Spleen (tissue), 11 donors: ENCODE results near the gene MAP3K5. TPM values are rescaled to one million over a fixed set of nuclear protein-coding genes. Genes with fewer than 3 reads are reported as not detected.

Experiments
- DNase-seq: peaks from one replicate; pipeline ENCODE4 v3.0.0-alpha.2; 2020
- H3K27ac ChIP-seq, 8 donors: fragments of 200-600 bp; sonication (generic) in 7 of 8; 1 replicate in 4 of 8; 2 replicates in 4 of 8; pipeline versions ENCODE4 v1.5.0 to v1.8.0; 2016 to 2021; ENCODE audit warnings: inconsistent platforms in 4 of 8, mild to moderate bottlenecking in 4 of 8, moderate library complexity in 1 of 8
- H3K27me3 ChIP-seq, 7 donors: fragments of 200-600 bp; sonication (generic) in 6 of 7; replicated peaks in 1 of 7; 1 replicate in 4 of 7; 2 replicates in 3 of 7; pipeline versions ENCODE4 v1.5.0 to v1.8.0; 2016 to 2021; ENCODE audit warnings: inconsistent platforms in 3 of 7, mild to moderate bottlenecking in 1 of 7
- H3K36me3 ChIP-seq, 6 donors: fragments of 200-600 bp; sonication (generic) in 5 of 6; 1 replicate in 4 of 6; 2 replicates in 2 of 6; pipeline versions ENCODE4 v1.5.0 to v1.8.0; 2016 to 2021; ENCODE audit warnings: inconsistent platforms in 2 of 6
- H3K4me1 ChIP-seq, 6 donors: fragments of 200-600 bp; sonication (generic) in 5 of 6; 1 replicate in 3 of 6; 2 replicates in 3 of 6; pipeline versions ENCODE4 v1.5.0 to v1.8.0; 2016 to 2021; ENCODE audit warnings: inconsistent platforms in 3 of 6
- H3K4me3 ChIP-seq, 8 donors: fragments of 200-600 bp; sonication (generic) in 7 of 8; 1 replicate in 4 of 8; 2 replicates in 4 of 8; pipeline versions ENCODE4 v1.5.0 to v1.8.0; 2016 to 2021; ENCODE audit warnings: inconsistent platforms in 4 of 8, mild to moderate bottlenecking in 4 of 8, moderate library complexity in 2 of 8
- H3K9me3 ChIP-seq, 8 donors: fragments of 200-600 bp; sonication (generic) in 7 of 8; 1 replicate in 4 of 8; 2 replicates in 4 of 8; pipeline versions ENCODE4 v1.5.0 to v1.8.0; 2016 to 2021; ENCODE audit warnings: inconsistent platforms in 4 of 8
- POLR2A ChIP-seq, 3 donors: fragments of 450-650 bp; IDR thresholded peaks; one replicate each; pipeline ENCODE4 v1.5.1; 2017; ENCODE audit warnings: antibody characterized with exemption in 3 of 3, mild to moderate bottlenecking in 1 of 3
- POLR2AphosphoS5 ChIP-seq, 3 donors: sonication (generic); formaldehyde crosslinking; IDR thresholded peaks; one replicate each; pipeline ENCODE4 v1.5.1; 2017; ENCODE audit warnings: antibody characterized with exemption in 3 of 3
- WGBS, 5 donors: extraction: QIAGEN DNeasy Blood & Tissue Kit in 3 of 5; methylation state at CpG; one replicate each; pipeline versions ENCODE4 v1.1.5 to v1.1.7; 2013 to 2018; 5-methylcytosine and 5-hydroxymethylcytosine counted together
- intact Hi-C: fragments of 100-400 bp; cut with DNase I; formaldehyde crosslinking; loops from one replicate; pipeline ENCODE4 v1.15.0; 2023; ENCODE audit warnings: low total_unique reads
- polyA plus RNA-seq, 3 donors: library from polyadenylated mRNA; stranded (reverse); fragments of 200-250 nt; gene quantifications; one replicate each; pipeline ENCODE4 v1.2.1, GENCODE V29; 2013
- total RNA-seq, 7 donors: library from RNA; depleted of rRNA in 3 of 7; stranded (reverse); fragments of >200 nt in 3 of 7; fragmentation: NEBNext Ultra II Directional in 4 of 7; extraction: Animal tissue kit (Norgen Biotek cat#: 25700) in 4 of 7; gene quantifications; one replicate each; pipeline versions ENCODE4 v1.1.0 to v1.2.1, GENCODE V29; 2016 to 2021
- TF ChIP-seq, protein P1 (sequence below), 11 experiments: fragments of 200-600 bp in 7 of 11; fragments of 450-650 bp in 4 of 11; sonication (generic) in 4 of 11; IDR thresholded peaks in 8 of 11; conservative IDR thresholded peaks in 3 of 11; 1 replicate in 7 of 11; 2 replicates in 4 of 11; pipeline versions ENCODE4 v1.4.0 to v1.8.0; 2016 to 2021; ENCODE audit warnings: antibody characterized with exemption in 11 of 11, inconsistent platforms in 4 of 11, mild to moderate bottlenecking in 1 of 11
- donor health status: healthy with polysubstance abuse.
- donor health status: DM: no; HTN: no; CAD: no; lungs with moderate emphysema.
- donor health status: DM: no; HTN: no; CAD: no.
- donor health status: Bipolar disorder and iron deficiency.
- donor health status: healthy.
- donor health status: DM: no; HTN: no; CAD: no.
- donor health status: DM: yes; HTN: yes; CAD: no.

MAP3K5 gene
- total and polyA plus RNA-seq, 10 donors: 7.2 to 55.0 (median 33.2) TPM

DNA sequence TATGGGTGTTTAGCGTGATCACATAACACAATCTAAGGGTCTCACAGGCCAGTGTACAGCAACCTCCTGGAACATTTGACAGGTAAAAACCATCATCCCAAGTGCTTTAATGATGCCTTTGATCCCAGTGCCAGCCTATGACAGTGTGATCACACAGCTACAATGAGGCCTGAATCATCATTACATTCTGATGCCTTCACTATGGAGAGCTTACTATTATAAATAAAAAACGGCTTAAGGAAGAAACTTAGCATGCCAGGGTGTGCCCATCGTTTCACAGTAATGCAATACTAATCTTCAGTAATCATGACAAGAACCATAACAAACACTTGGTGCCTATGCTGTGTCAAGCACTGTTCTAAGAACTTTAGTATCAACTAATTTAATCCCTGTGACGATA, 253.4 kb downstream of the MAP3K5 start:
- DNase-seq: no peak
- Histone ChIP-seq H3K27me3 (peaks cover 0 to 4% (median 0%) of the 10 kb centered on the region in 7 donors), H3K27ac (no peak overlapping the region), H3K4me3 (no peak overlapping the region), H3K4me1 (no peaks in the 10 kb centered on the region), H3K9me3 (no peaks in the 10 kb centered on the region), H3K36me3 (no peaks in the 10 kb centered on the region)
- WGBS, 5 donors: 86 to 94% (median 91%) methylated on average over 4 of the region's 4 CpGs
- no peak for TF ChIP-seq POLR2A (IDR thresholded peaks at IDR 0.05)
- TF ChIP-seq, protein P1, sequence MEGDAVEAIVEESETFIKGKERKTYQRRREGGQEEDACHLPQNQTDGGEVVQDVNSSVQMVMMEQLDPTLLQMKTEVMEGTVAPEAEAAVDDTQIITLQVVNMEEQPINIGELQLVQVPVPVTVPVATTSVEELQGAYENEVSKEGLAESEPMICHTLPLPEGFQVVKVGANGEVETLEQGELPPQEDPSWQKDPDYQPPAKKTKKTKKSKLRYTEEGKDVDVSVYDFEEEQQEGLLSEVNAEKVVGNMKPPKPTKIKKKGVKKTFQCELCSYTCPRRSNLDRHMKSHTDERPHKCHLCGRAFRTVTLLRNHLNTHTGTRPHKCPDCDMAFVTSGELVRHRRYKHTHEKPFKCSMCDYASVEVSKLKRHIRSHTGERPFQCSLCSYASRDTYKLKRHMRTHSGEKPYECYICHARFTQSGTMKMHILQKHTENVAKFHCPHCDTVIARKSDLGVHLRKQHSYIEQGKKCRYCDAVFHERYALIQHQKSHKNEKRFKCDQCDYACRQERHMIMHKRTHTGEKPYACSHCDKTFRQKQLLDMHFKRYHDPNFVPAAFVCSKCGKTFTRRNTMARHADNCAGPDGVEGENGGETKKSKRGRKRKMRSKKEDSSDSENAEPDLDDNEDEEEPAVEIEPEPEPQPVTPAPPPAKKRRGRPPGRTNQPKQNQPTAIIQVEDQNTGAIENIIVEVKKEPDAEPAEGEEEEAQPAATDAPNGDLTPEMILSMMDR (IDR thresholded peaks at IDR 0.05 in 8 of 11, conservative IDR thresholded peaks at IDR 0.05 in 3 of 11): no peak
- TF ChIP-seq POLR2AphosphoS5 (IDR thresholded peaks at IDR 0.05): no peak
- intact Hi-C loops: no loop called here

GRCh38 chr6:136535880-136536650, 256.2 kb downstream of the MAP3K5 start:
- no peak for DNase-seq
- TF ChIP-seq POLR2AphosphoS5 (IDR thresholded peaks at IDR 0.05) (no peak), POLR2A (IDR thresholded peaks at IDR 0.05) (no peak)
- TF ChIP-seq, protein P1 (IDR thresholded peaks at IDR 0.05 in 8 of 11, conservative IDR thresholded peaks at IDR 0.05 in 3 of 11): no peak
- H3K9me3 ChIP-seq: no peaks in the 10 kb centered on the region
- H3K4me1 ChIP-seq: no peaks in the 10 kb centered on the region
- WGBS, 5 donors: 87 to 90% (median 90%) methylated on average over 8 of the region's 8 CpGs
- H3K36me3 ChIP-seq: no peaks in the 10 kb centered on the region
- no peak overlapping the region for H3K27ac ChIP-seq
- intact Hi-C loops: no loop called here
- H3K27me3 ChIP-seq: no peaks in the 10 kb centered on the region
- no peak overlapping the region for H3K4me3 ChIP-seq

DNA sequence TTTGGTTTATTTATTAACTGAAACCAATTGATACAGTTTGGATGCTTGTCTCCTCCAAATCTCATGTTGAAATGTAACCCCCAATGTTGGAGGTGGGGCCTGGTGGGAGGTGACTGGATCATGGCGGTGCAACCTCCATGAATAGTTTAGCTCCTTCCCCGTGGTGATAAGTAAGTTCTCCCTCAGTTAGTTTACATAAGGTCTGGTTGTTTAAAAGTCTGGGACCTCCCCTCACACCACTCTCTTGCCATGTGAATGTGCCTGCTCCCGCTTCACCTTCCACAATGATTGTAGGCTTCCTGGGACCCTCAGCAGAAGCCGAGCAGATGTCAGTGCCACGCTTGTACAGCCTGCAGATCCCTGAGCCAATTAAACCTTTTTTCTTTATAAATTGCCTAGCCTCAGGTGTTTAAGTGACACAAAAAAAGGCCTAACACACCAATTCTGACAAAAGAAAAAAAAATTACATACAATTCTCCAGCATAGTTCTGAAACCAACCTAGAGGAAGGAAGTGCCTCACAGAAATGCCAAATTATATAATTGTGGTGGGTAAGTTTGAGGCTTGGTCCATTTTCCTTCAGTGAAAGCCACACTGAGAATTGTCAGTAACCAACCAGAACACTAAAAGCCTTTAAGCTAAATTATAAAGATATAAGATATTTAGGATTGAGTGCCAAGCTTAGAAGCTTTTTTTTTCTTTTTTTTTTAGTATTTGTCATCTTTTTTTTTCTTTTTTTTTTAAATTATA, 257.1 kb downstream of the MAP3K5 start:
- WGBS, 5 donors: 60 to 64% (median 62%) methylated on average over 5 of the region's 5 CpGs
- H3K4me1 ChIP-seq: no peaks in the 10 kb centered on the region
- no peaks in the 10 kb centered on the region for H3K27me3 ChIP-seq
- no peaks in the 10 kb centered on the region for H3K9me3 ChIP-seq
- TF ChIP-seq POLR2A (IDR thresholded peaks at IDR 0.05) (no peak), POLR2AphosphoS5 (IDR thresholded peaks at IDR 0.05) (no peak)
- TF ChIP-seq, protein P1 (IDR thresholded peaks at IDR 0.05 in 8 of 11, conservative IDR thresholded peaks at IDR 0.05 in 3 of 11): no peak
- no peak overlapping the region for H3K4me3 ChIP-seq
- intact Hi-C loops: no loop called here
- no peak overlapping the region for H3K27ac ChIP-seq
- no peak for DNase-seq
- H3K36me3 ChIP-seq: no peaks in the 10 kb centered on the region

DNA sequence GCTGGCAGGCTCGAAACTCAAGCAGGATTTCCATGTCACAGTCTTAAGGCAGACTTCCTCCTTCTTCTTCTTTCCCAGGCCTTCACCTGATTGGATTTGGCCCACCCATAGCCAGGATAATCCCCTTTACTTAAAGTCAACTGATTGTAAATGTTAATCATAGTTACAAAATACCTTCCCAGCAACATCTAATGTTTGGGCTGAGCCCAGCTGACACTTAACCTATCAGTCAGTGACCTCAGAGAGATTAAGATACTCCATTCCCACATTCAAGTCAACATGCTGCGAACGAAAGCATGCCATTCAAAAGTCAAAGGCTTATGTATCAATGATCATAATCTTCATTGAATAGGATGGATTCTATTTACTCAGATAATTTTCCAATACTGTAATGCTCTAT, 258.0 kb downstream of the MAP3K5 start:
- WGBS, 5 donors: 89 to 97% (median 92%) methylated on average over 3 of the region's 3 CpGs

More for the DNA sequence above, 258.0 kb downstream of the MAP3K5 start:
- intact Hi-C loops: no loop called here
- Histone ChIP-seq H3K27me3 (no peaks in the 10 kb centered on the region), H3K9me3 (no peaks in the 10 kb centered on the region), H3K4me3 (no peak overlapping the region), H3K36me3 (no peaks in the 10 kb centered on the region), H3K4me1 (no peaks in the 10 kb centered on the region), H3K27ac (no peak overlapping the region)
- TF ChIP-seq POLR2A (IDR thresholded peaks at IDR 0.05) (no peak), POLR2AphosphoS5 (IDR thresholded peaks at IDR 0.05) (no peak)
- TF ChIP-seq, protein P1 (IDR thresholded peaks at IDR 0.05 in 8 of 11, conservative IDR thresholded peaks at IDR 0.05 in 3 of 11): no peak
- DNase-seq: no peak
